SHP77 (cell line): ENCODE results near the gene GNGT2.
"Not testable (repeated sequence)": the region's sequence is repeated elsewhere in the genome, so short reads cannot be mapped to it uniquely, and the experiment has no call there.

ENCODE experiments used
- DNase-seq, 2 experiments: peaks; one replicate each; lab custom pipeline; 2025; lab: John Stamatoyannopoulos, UW

Gene GNGT2

GRCh38 chr17:49203796-49204195 lies 6.6 kb downstream of the GNGT2 start:
- DNase-seq = no peak

- no peak for DNase-seq
Measured at GRCh38 chr17:49201481-49201927, 8.9 kb downstream of the GNGT2 start.

- DNase-seq = no peak
Measured at GRCh38 chr17:49200423-49201083, 9.8 kb downstream of the GNGT2 start.

GRCh38 chr17:49198211-49198610 lies 12.2 kb downstream of the GNGT2 start:
- DNase-seq = no peak

- DNase-seq = no peak
Measured at GRCh38 chr17:49197346-49197998, 12.9 kb downstream of the GNGT2 start.

GRCh38 chr17:49196520-49196919 lies 13.9 kb downstream of the GNGT2 start:
- DNase-seq = no peak

- no peak for DNase-seq
Measured at GRCh38 chr17:49195751-49196150, 14.6 kb downstream of the GNGT2 start.

- DNase-seq = no peak
Measured at GRCh38 chr17:49194297-49194607, 16.1 kb downstream of the GNGT2 start.

GRCh38 chr17:49193513-49194296 lies 16.7 kb downstream of the GNGT2 start:
- peak; percentile 9 to 41 for DNase-seq

- DNase-seq = peak; percentile 97 to 98
Measured at GRCh38 chr17:49191917-49192741, 18.2 kb downstream of the GNGT2 start.

- peak in 1 of 2 experiments; percentile 76 for DNase-seq
Measured at GRCh38 chr17:49191409-49191916, 18.9 kb downstream of the GNGT2 start.

- peak in 1 of 2 experiments; percentile 20 for DNase-seq
Measured at GRCh38 chr17:49190932-49191331, 19.4 kb downstream of the GNGT2 start.

- no peak for DNase-seq
Measured at GRCh38 chr17:49187301-49187700, 23.1 kb downstream of the GNGT2 start.

GRCh38 chr17:49185381-49185780 lies 25.0 kb downstream of the GNGT2 start:
- not testable (repeated sequence) for DNase-seq

GRCh38 chr17:49184522-49184921 lies 25.9 kb downstream of the GNGT2 start:
- not testable (repeated sequence) for DNase-seq

- DNase-seq = no peak
Measured at GRCh38 chr17:49183801-49184200, 26.6 kb downstream of the GNGT2 start.

- DNase-seq = no peak
Measured at GRCh38 chr17:49183341-49183740, 27.0 kb downstream of the GNGT2 start.

GRCh38 chr17:49180998-49181635 lies 29.3 kb downstream of the GNGT2 start:
- DNase-seq = no peak

- peak; percentile 44 to 52 for DNase-seq
Measured at GRCh38 chr17:49180303-49180702, 30.1 kb downstream of the GNGT2 start.

GRCh38 chr17:49175978-49176377 lies 34.4 kb downstream of the GNGT2 start:
- not testable (repeated sequence) for DNase-seq

GRCh38 chr17:49170711-49171110 lies 39.7 kb downstream of the GNGT2 start:
- not testable (repeated sequence) for DNase-seq
